Upper lobe of left lung (tissue), 4 donors: ENCODE measurements around the gene OCEL1.

Experiments used
- EP300 ChIP-seq, 4 donors: sonication (generic); formaldehyde crosslinking; IDR thresholded peaks; one replicate each; pipeline ENCODE4 v1.5.1; 2017; ENCODE audit warnings: antibody characterized with exemption in 4 of 4, control low read depth in 2 of 4
- TF ChIP-seq, protein P1 (sequence below), 6 experiments: fragments of 450-650 bp in 4 of 6; fragments of 200-600 bp in 2 of 6; sonication (generic) in 2 of 6; IDR thresholded peaks; one replicate each; pipeline ENCODE4 v1.5.1; 2016 to 2019; ENCODE audit warnings: antibody characterized with exemption in 6 of 6

DNA sequence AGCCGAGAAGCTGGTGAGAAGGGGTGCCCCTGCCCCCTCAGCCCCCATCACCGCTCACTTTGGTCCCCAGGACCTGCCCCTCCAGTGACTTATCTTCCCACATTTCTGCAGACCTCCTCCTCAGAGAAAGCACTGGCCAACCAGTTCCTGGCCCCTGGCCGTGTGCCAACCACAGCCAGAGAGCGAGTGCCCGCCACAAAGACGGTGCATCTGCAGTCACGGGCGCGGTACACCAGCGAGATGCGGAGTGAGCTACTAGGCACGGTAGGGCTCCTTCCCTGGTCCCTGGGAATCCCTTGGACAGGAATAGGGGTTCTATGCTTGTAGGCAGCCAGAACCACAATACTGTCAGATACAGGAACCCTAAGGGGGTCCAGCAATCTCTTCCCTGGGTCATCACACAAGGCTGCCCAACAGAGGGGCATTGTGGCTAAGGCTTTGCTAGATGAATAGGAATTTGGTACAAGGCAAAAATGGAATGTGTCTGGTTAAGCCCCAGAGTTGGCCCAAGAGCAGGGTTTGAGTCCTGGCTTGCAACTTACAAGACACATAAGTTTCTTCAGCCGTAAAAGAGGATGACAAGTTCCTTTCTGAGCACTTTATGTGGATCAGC lies 9.9 kb upstream of the OCEL1 start:
- TF ChIP-seq EP300 (IDR thresholded peaks at IDR 0.05), result no peak
- TF ChIP-seq, protein P1, sequence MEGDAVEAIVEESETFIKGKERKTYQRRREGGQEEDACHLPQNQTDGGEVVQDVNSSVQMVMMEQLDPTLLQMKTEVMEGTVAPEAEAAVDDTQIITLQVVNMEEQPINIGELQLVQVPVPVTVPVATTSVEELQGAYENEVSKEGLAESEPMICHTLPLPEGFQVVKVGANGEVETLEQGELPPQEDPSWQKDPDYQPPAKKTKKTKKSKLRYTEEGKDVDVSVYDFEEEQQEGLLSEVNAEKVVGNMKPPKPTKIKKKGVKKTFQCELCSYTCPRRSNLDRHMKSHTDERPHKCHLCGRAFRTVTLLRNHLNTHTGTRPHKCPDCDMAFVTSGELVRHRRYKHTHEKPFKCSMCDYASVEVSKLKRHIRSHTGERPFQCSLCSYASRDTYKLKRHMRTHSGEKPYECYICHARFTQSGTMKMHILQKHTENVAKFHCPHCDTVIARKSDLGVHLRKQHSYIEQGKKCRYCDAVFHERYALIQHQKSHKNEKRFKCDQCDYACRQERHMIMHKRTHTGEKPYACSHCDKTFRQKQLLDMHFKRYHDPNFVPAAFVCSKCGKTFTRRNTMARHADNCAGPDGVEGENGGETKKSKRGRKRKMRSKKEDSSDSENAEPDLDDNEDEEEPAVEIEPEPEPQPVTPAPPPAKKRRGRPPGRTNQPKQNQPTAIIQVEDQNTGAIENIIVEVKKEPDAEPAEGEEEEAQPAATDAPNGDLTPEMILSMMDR (IDR thresholded peaks at IDR 0.05), result no peak
